NCI-H146 (cell line): ENCODE measurements around the gene HAUS7.

Experiments
- DNase-seq: peaks from one replicate; lab custom pipeline; 2025; lab: John Stamatoyannopoulos, UW

Gene HAUS7

GRCh38 chrX:153477364-153477857, 7.0 kb upstream of the HAUS7 start:
- DNase-seq: no peak

GRCh38 chrX:153476666-153477363, 6.4 kb upstream of the HAUS7 start:
- DNase-seq: peak; percentile 58

GRCh38 chrX:153475751-153476281, 5.4 kb upstream of the HAUS7 start:
- no peak for DNase-seq

DNA sequence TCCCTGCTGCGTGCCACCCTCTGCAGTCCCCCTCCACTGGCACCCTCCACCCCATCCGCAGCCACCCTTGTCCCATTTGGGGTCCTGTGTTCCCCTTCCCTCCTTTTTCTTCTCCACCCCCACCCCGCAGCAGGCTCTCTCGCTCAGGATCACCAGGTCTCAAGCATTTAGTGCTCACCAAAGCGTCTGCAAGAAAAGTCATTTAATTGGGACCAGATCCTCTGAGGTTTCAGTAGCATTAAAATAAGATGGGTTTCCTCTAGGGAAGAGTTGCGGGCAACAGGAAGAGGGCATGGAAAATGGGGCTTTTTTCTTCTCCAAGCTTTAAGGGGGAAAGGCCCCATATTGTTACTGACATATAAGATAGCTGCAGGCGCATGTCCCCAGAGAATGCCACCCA, 4.9 kb upstream of the HAUS7 start:
- DNase-seq: no peak

- peak; percentile 48 for DNase-seq
Measured at GRCh38 chrX:153474718-153475117, 4.3 kb upstream of the HAUS7 start.

DNA sequence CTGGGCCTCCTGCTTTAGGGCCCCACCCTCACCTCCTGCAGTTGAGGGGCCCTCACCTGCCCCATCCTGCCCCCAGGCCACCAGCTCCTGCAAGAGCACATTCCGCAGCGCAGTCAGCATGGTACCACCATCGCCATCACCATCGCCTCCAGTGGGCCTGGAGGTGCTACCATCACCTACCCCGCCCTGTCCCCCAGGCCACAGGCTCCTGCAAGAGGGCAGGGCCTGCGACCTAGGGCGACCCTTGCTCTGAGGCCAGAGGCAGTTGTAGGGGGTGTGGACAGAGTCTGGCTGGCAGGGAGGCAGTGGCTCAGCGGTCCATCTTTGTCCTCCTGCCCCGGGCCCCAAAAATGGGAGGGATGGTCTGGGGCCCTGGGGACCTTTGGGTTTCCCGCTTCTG, 3.9 kb upstream of the HAUS7 start:
- DNase-seq: no peak

- no peak for DNase-seq
Measured at GRCh38 chrX:153473126-153473525, 2.8 kb upstream of the HAUS7 start.

- DNase-seq: no peak
Measured at GRCh38 chrX:153471663-153472280, 1.4 kb upstream of the HAUS7 start.

- peak; percentile 50 for DNase-seq
Measured at GRCh38 chrX:153469811-153470410, 465 bp downstream of the HAUS7 start.

- DNase-seq: no peak
Measured at GRCh38 chrX:153468008-153468580, 2.3 kb downstream of the HAUS7 start.

DNA sequence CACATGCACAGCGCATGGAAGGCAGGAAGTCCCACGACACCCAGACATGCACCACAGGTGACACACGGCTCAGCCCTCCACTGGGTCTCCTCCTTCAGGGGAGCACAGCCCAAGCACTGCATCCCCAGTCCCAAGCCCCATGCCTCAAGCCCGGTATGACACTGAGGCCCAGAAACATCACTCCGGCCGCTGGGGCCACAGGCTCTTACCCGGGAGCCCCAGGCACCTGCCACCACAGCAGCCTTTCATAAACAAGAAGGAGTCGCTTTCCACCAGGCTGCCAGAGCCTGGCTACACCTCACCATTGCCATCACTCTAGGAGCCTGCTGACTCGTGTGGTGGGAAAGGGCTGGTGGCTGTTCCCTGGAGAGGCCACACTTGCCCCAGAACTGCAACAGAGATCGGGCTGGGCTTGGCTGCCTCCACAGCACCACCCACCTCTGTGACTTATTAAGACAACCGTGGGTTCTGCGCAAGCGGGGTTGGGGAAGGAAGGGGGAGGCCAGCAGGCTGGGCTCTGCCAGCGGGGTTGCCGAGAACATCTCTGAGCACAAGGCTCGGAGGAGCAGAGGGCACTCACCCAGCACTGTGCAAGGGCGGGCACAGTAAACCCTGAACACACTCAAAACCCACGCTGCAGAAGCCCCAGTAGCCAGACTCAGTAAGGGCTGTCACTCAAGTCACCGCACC, 4.5 kb downstream of the HAUS7 start:
- DNase-seq: no peak

GRCh38 chrX:153464116-153464515, 6.3 kb downstream of the HAUS7 start:
- no peak for DNase-seq

DNA sequence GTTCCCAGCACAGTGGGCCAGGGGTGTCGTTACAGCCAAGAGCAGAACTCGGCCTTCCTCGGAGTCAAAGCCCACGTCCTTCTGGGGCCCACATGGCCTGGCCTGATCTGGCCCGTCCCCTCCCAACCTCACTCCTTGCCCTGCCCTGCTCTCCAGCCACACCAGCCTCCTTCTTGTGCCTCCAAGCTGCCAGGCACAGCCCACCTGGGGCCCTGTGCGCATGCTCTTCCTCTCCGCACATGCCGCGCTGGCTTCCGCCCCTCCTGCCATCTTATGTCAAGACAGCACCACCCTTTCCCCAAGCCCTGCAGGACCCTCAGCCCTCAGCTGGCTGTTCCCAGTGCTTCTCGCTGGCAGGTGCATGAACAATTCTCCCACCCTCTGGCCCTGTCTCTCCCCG, 6.8 kb downstream of the HAUS7 start:
- no peak for DNase-seq

DNA sequence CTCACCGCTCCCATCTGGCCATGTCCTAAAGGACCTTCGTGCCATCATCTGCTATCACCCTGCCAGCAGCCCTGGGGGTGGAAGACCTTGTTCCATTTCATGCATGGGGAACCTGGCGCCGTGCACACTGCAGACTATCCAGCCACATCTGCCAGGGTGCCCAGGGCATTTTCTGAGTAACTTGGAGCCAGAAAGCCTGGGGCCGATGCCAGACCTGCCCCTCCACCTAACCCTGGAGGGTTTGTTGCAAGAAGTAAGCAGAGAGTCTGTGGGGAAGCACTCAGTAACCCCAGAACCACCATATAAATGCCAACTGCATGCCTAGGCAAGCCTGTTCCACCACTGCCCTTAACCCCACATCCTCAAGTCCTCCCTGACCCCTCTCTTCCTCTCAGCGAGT, 7.3 kb downstream of the HAUS7 start:
- no peak for DNase-seq

DNA sequence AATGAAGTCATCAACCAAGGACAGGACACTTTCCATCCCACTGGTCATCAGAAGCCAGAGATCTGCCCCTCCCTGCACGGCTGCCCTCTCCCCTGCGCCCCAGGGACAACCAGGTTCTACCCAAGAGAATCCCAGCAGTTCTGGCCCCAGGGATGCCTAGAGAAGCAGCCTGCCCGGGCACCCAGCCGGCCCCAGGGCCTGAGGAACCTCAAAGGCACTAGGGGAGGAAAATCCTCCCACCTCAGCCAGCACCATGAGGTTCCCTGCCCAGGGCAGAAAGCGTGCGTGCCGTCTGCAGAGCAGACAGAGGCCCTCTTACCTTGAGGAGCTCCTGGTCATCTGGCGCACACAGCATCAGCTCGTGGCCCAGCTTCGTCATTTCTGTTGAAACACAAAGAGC, 8.1 kb downstream of the HAUS7 start:
- DNase-seq: no peak

GRCh38 chrX:153460826-153461225, 9.6 kb downstream of the HAUS7 start:
- DNase-seq: peak; percentile 34

DNA sequence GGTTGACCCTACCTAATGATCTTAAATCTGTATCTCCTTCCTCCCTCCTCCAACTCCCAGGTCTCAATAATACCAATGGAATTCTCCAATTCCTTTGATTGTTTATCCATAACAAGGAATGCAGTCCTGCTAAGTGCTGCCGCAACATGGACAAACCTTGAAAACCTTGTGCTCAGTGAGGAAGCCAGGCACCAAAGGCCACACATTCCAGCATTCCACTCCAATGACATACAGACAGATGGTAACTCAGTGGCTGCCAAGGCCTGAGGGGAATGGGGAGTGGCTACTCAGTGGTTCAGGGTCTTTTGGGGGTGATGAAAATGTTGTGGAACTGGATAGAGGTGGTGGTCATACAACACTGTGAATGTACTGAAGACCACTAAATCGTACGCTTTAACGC, 10.4 kb downstream of the HAUS7 start:
- no peak for DNase-seq

DNA sequence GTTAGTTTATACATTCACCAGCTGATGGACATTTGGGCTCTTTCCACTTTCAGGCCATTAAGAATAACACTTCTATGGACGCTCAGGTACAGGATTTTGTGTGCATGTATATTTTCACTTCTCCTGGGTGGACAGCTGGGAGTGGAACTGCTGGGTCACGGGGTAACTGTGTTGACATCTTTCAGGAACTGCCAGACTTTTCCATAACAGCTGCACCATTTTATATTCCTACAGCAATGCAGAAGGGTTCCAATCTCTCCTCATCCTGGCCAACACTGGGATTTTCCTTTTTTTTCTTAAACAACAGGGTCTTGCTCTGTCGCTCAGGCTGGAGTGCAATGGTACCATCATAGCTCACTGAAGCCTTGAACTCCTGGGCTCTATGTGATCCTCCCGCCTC, 11.9 kb downstream of the HAUS7 start:
- DNase-seq: no peak

GRCh38 chrX:153457827-153458466, 12.4 kb downstream of the HAUS7 start:
- no peak for DNase-seq

GRCh38 chrX:153457136-153457825, 13.1 kb downstream of the HAUS7 start:
- DNase-seq: no peak

GRCh38 chrX:153456704-153457103, 13.7 kb downstream of the HAUS7 start:
- no peak for DNase-seq
